ENCODE measurements around the gene UBE4B. TPM values are rescaled to one million over a fixed set of nuclear protein-coding genes. Genes with fewer than 3 reads are reported as not detected.

UBE4B gene
- total and polyA plus RNA-seq, 2 of the 13 experiments (the other 11 are each of a cell fraction or from before 2014, with no cell fraction given), result 15.2 to 24.8 TPM

GRCh38 chr1:10196976-10197375 is 164.2 kb downstream of the UBE4B start (continued):
- TF ChIP-seq PRDM10 (CRISPR knock-in tag; IDR thresholded peaks at IDR 0.05; ENCODE audit: low read depth), result no peak
- TF ChIP-seq NR3C1 (CRISPR knock-in tag; IDR thresholded peaks at IDR 0.05), result no peak
- TF ChIP-seq HCFC1 (IDR thresholded peaks at IDR 0.05; ENCODE audit: low read depth, low read length), result no peak
- TF ChIP-seq HDAC6 (IDR thresholded peaks at IDR 0.05; ENCODE audit: low read depth, low read length), result no peak
- no peak for TF ChIP-seq ZFAT (CRISPR knock-in tag; conservative IDR thresholded peaks at IDR 0.05)
- TF ChIP-seq PHF8 (CRISPR knock-in tag; IDR thresholded peaks at IDR 0.05), result no peak
- no peak for TF ChIP-seq SKIL (CRISPR knock-in tag; IDR thresholded peaks at IDR 0.05; ENCODE audit: borderline replicate concordance)

GRCh38 chr1:10200620-10201019 is 167.9 kb downstream of the UBE4B start:
- H3K79me2 ChIP-seq (ENCODE audit: insufficient read depth, low read length), result no peaks in the 10 kb centered on the region
- intact Hi-C loops (cut with micrococcal nuclease; ENCODE audit: unreplicated experiment) (no loop called here), in situ Hi-C loops (cut with HindIII; ENCODE audit: extremely low pct_ligation_motif_present, low pct_unique_long_range_greater_than_20kb) (no loop called here)
- no peak for FAIRE-seq
- no peaks in the 10 kb centered on the region for H4K20me1 ChIP-seq (ENCODE audit: insufficient read depth, low read length)
- DNase-seq (ENCODE audit: low spot score), result no peak
- CTCF ChIA-PET (ENCODE audit: low intra/inter-chr PET ratio, low total read pairs), result no interaction called here
- H3K27ac ChIP-seq (ENCODE audit: extremely low read length, insufficient read depth, low read length), result no peak overlapping the region
- no peak overlapping the region for H3K9ac ChIP-seq (ENCODE audit: insufficient read depth, low read depth, low read length)
- H2AFZ ChIP-seq (ENCODE audit: low read length), result no peak overlapping the region
- no peaks in the 10 kb centered on the region for H3K27me3 ChIP-seq (ENCODE audit: control insufficient read depth in 1 of 2, insufficient read depth in 2 of 2, low read length in 2 of 2)
- 70% methylated on average over 4 of the region's 4 CpGs for WGBS (ENCODE audit: low lambda C conversion rate)
- no TSS peak for BruUV-seq (replicated peaks)
- H3K9me3 ChIP-seq (ENCODE audit: low read length), result no peaks in the 10 kb centered on the region
- no peak overlapping the region for H3K4me3 ChIP-seq (replicated peaks in 1 of 3; ENCODE audit: insufficient read depth in 1 of 3, low read depth in 2 of 3, low read length in 3 of 3)
- H3K4me2 ChIP-seq (ENCODE audit: low read depth, low read length), result no peak overlapping the region
- ATAC-seq, result no peak
- POLR2A ChIA-PET, result interaction anchor here (1.5 kb wide), 1 partner anchor 10 kb away, joined by 4 read pairs; the partner anchor contains the start of gene KIF1B
- H3K4me1 ChIP-seq (ENCODE audit: insufficient read depth, low read length), result peaks cover 29% of the 10 kb centered on the region
- H3K36me3 ChIP-seq (replicated peaks in 1 of 2; ENCODE audit: control insufficient read depth in 1 of 2, insufficient read depth in 2 of 2, low read length in 2 of 2), result no peaks in the 10 kb centered on the region
- TF ChIP-seq ZNF333 (CRISPR knock-in tag; IDR thresholded peaks at IDR 0.05; ENCODE audit: borderline replicate concordance) (no peak), CREB1 (IDR thresholded peaks at IDR 0.05) (no peak), CREB1 (CRISPR knock-in tag; IDR thresholded peaks at IDR 0.05) (no peak), SMAD9 (CRISPR knock-in tag; IDR thresholded peaks at IDR 0.05) (no peak), ZNF780A (CRISPR knock-in tag; IDR thresholded peaks at IDR 0.05) (no peak), ZNF431 (CRISPR knock-in tag; IDR thresholded peaks at IDR 0.05; ENCODE audit: borderline replicate concordance, low read depth) (no peak), RBM22 (optimal IDR thresholded peaks at IDR 0.05; ENCODE audit: low read length) (no peak), ZNF292 (CRISPR knock-in tag; IDR thresholded peaks at IDR 0.05; ENCODE audit: borderline replicate concordance, low read depth) (no peak), ATF4 (CRISPR knock-in tag; IDR thresholded peaks at IDR 0.05) (no peak), ARID2 (CRISPR knock-in tag; IDR thresholded peaks at IDR 0.05; ENCODE audit: borderline replicate concordance) (no peak), ZNF546 (CRISPR knock-in tag; conservative IDR thresholded peaks at IDR 0.05) (no peak), KDM2A (CRISPR knock-in tag; IDR thresholded peaks at IDR 0.05; ENCODE audit: borderline replicate concordance, low read depth) (no peak)

All from HepG2 (cell line).